Superior temporal gyrus (tissue), 1 donor: ENCODE measurements around the gene CAMSAP1.

Experiments used
- DNase-seq: peaks from one replicate; pipeline ENCODE4 v3.0.0-alpha.2; 2016; ENCODE audit errors: extremely low spot score

CAMSAP1 gene

GRCh38 chr9:135939351-135940265 lies 32.3 kb upstream of the CAMSAP1 start:
- no peak for DNase-seq

- no peak for DNase-seq
Measured at GRCh38 chr9:135937521-135938489, 30.5 kb upstream of the CAMSAP1 start.

GRCh38 chr9:135933114-135933513 lies 25.8 kb upstream of the CAMSAP1 start:
- no peak for DNase-seq

GRCh38 chr9:135932656-135933055 lies 25.3 kb upstream of the CAMSAP1 start:
- no peak for DNase-seq

GRCh38 chr9:135931349-135931820 lies 24.0 kb upstream of the CAMSAP1 start:
- no peak for DNase-seq

GRCh38 chr9:135930446-135931345 lies 23.4 kb upstream of the CAMSAP1 start:
- no peak for DNase-seq

GRCh38 chr9:135929656-135930445 lies 22.5 kb upstream of the CAMSAP1 start:
- no peak for DNase-seq

- no peak for DNase-seq
Measured at GRCh38 chr9:135928731-135929655, 21.6 kb upstream of the CAMSAP1 start.

- no peak for DNase-seq
Measured at GRCh38 chr9:135928074-135928730, 20.9 kb upstream of the CAMSAP1 start.

GRCh38 chr9:135927195-135928013 lies 20.1 kb upstream of the CAMSAP1 start:
- DNase-seq = no peak

GRCh38 chr9:135926402-135927194 lies 19.3 kb upstream of the CAMSAP1 start:
- DNase-seq = no peak

- no peak for DNase-seq
Measured at GRCh38 chr9:135925496-135926133, 18.3 kb upstream of the CAMSAP1 start.

- no peak for DNase-seq
Measured at GRCh38 chr9:135924628-135925338, 17.4 kb upstream of the CAMSAP1 start.

- DNase-seq = no peak
Measured at GRCh38 chr9:135923508-135923907, 16.2 kb upstream of the CAMSAP1 start.

- no peak for DNase-seq
Measured at GRCh38 chr9:135921749-135922310, 14.5 kb upstream of the CAMSAP1 start.
